Astrocyte (in vitro differentiated cells and primary cell): ENCODE results near the gene CDK14.

Experiments
- EZH2 ChIP-seq: IDR thresholded peaks from 2 replicates; pipeline ENCODE4 v1.6.1; 2012; ENCODE audit warnings: mild to moderate bottlenecking, low read length, inconsistent platforms; ENCODE audit not compliant: insufficient read depth
- TF ChIP-seq, protein P1 (sequence below): IDR thresholded peaks from 2 replicates; pipeline ENCODE4 v1.5.1; 2011; ENCODE audit warnings: low read depth, mild to moderate bottlenecking, inconsistent platforms, low read length, moderate library complexity; ENCODE audit not compliant: insufficient read depth

DNA sequence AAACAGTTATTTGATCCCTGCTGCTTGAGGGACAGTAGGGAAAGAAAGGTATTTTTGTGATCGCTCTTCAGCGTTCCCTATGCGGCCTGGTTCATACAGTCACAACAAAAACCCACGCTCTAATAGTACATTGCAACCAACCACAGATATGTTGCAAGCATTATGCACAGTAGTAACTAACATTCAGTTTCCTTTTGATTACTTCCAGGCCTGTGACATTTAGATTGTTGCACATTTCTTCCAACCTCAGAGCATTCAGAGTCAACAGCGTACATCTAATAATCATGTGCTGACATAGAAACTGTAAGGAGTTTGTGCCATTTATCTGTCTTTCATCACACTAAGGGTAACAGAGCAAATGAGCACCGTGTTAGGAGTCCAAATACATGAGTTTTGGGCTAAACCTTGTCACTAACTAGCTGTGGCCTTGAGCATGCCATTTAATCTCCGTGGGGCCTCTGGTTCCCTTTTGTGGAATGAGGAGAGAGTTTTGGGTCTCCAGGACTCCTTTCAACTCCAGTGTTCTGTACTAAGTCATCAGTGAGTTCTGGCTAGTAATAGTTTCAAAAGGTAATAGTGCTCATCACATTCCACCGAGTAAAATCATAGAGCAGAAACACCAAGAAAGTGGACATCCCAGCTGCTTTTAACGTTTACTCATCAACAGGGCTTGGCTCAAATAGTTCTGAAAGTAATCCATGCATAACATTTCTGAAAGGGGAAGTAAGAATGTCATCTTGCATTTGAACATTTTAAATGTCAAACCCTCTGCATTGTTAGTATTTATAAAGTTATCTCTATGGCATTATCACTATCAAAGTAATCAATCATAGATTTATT is 569.1 kb downstream of the CDK14 start:
- TF ChIP-seq, protein P1, sequence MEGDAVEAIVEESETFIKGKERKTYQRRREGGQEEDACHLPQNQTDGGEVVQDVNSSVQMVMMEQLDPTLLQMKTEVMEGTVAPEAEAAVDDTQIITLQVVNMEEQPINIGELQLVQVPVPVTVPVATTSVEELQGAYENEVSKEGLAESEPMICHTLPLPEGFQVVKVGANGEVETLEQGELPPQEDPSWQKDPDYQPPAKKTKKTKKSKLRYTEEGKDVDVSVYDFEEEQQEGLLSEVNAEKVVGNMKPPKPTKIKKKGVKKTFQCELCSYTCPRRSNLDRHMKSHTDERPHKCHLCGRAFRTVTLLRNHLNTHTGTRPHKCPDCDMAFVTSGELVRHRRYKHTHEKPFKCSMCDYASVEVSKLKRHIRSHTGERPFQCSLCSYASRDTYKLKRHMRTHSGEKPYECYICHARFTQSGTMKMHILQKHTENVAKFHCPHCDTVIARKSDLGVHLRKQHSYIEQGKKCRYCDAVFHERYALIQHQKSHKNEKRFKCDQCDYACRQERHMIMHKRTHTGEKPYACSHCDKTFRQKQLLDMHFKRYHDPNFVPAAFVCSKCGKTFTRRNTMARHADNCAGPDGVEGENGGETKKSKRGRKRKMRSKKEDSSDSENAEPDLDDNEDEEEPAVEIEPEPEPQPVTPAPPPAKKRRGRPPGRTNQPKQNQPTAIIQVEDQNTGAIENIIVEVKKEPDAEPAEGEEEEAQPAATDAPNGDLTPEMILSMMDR: no peak
- no peak for TF ChIP-seq EZH2
